Activated T-cell treated with anti-CD3 and anti-CD28 coated beads, Interleukin-2, amount 50 U/mL, for 24 hours (primary cell): Measurements from ENCODE around the gene NPW.
"Not testable (repeated sequence)": the region's sequence is repeated elsewhere in the genome, so short reads cannot be mapped to it uniquely, and the experiment has no call there.

Experiments used
- DNase-seq: peaks from one replicate; pipeline ENCODE4 v3.0.0-alpha.2; 2020
- H3K27ac Mint-ChIP-seq: 2 replicates; pipeline ENCODE4 v1.8.0; 2020; ENCODE audit warnings: mild to moderate bottlenecking, mixed read lengths
- H3K27me3 Mint-ChIP-seq: 2 replicates; pipeline ENCODE4 v1.8.0; 2020; ENCODE audit warnings: mixed read lengths
- H3K36me3 Mint-ChIP-seq: 2 replicates; pipeline ENCODE4 v1.8.0; 2020; ENCODE audit warnings: low read depth, mixed read lengths
- H3K4me1 Mint-ChIP-seq: 2 replicates; pipeline ENCODE4 v1.8.0; 2020; ENCODE audit warnings: low read depth, mixed read lengths
- H3K4me3 Mint-ChIP-seq: 2 replicates; pipeline ENCODE4 v1.8.0; 2020; ENCODE audit warnings: mild to moderate bottlenecking, moderate library complexity, mixed read lengths
- H3K9me3 Mint-ChIP-seq: 2 replicates; pipeline ENCODE4 v1.8.0; 2020; ENCODE audit warnings: mixed read lengths

NPW gene

GRCh38 chr16:2003827-2004641, 15.6 kb upstream of the NPW start:
- DNase-seq = peak; percentile 91
- Mint-ChIP-seq H3K9me3 (no peaks in the 10 kb centered on the region), H3K4me1 (peaks cover 47% of the 10 kb centered on the region), H3K36me3 (peaks cover 86% of the 10 kb centered on the region), H3K27ac (peak overlapping the region; percentile 26), H3K27me3 (no peaks in the 10 kb centered on the region), H3K4me3 (no peak overlapping the region)

- Mint-ChIP-seq H3K9me3 (no peaks in the 10 kb centered on the region), H3K36me3 (peaks cover 81% of the 10 kb centered on the region), H3K4me1 (peaks cover 47% of the 10 kb centered on the region), H3K27me3 (no peaks in the 10 kb centered on the region), H3K4me3 (no peak overlapping the region), H3K27ac (no peak overlapping the region)
- no peak for DNase-seq
Observed at GRCh38 chr16:2004795-2005517, 14.6 kb upstream of the NPW start.

- Mint-ChIP-seq H3K4me3 (peak overlapping the region; percentile 54), H3K27ac (peak overlapping the region; percentile 44), H3K9me3 (no peaks in the 10 kb centered on the region), H3K27me3 (no peaks in the 10 kb centered on the region), H3K36me3 (peaks cover 80% of the 10 kb centered on the region), H3K4me1 (peaks cover 52% of the 10 kb centered on the region)
- DNase-seq = no peak
Observed at GRCh38 chr16:2005646-2006045, 13.9 kb upstream of the NPW start.

- Mint-ChIP-seq H3K4me1 (peaks cover 52% of the 10 kb centered on the region), H3K27ac (peak overlapping the region; percentile 81), H3K4me3 (peak overlapping the region; percentile 54), H3K27me3 (no peaks in the 10 kb centered on the region), H3K36me3 (peaks cover 73% of the 10 kb centered on the region), H3K9me3 (no peaks in the 10 kb centered on the region)
- no peak for DNase-seq
Observed at GRCh38 chr16:2006317-2006716, 13.3 kb upstream of the NPW start.

GRCh38 chr16:2007081-2007836, 12.3 kb upstream of the NPW start:
- Mint-ChIP-seq H3K4me1 (peaks cover 54% of the 10 kb centered on the region), H3K36me3 (peaks cover 65% of the 10 kb centered on the region), H3K9me3 (no peaks in the 10 kb centered on the region), H3K4me3 (peak overlapping the region; percentile 90), H3K27ac (peak overlapping the region; percentile 93), H3K27me3 (no peaks in the 10 kb centered on the region)
- no peak for DNase-seq

GRCh38 chr16:2008009-2008526, 11.5 kb upstream of the NPW start:
- peaks cover 60% of the 10 kb centered on the region for H3K36me3 Mint-ChIP-seq
- H3K9me3 Mint-ChIP-seq = no peaks in the 10 kb centered on the region
- peaks cover 54% of the 10 kb centered on the region for H3K4me1 Mint-ChIP-seq
- H3K27ac Mint-ChIP-seq = peak overlapping the region; percentile 93
- H3K27me3 Mint-ChIP-seq = no peaks in the 10 kb centered on the region
- peak overlapping the region; percentile 90 for H3K4me3 Mint-ChIP-seq
- no peak for DNase-seq

GRCh38 chr16:2008631-2009163, 10.9 kb upstream of the NPW start:
- peaks cover 55% of the 10 kb centered on the region for H3K36me3 Mint-ChIP-seq
- H3K27me3 Mint-ChIP-seq = no peaks in the 10 kb centered on the region
- peak overlapping the region; percentile 90 for H3K4me3 Mint-ChIP-seq
- no peaks in the 10 kb centered on the region for H3K9me3 Mint-ChIP-seq
- peak; percentile 62 for DNase-seq
- peaks cover 54% of the 10 kb centered on the region for H3K4me1 Mint-ChIP-seq
- H3K27ac Mint-ChIP-seq = peak overlapping the region; percentile 93

GRCh38 chr16:2009164-2009711, 10.3 kb upstream of the NPW start:
- Mint-ChIP-seq H3K27ac (peak overlapping the region; percentile 93), H3K4me3 (peak overlapping the region; percentile 90), H3K27me3 (no peaks in the 10 kb centered on the region), H3K4me1 (peaks cover 50% of the 10 kb centered on the region), H3K9me3 (no peaks in the 10 kb centered on the region), H3K36me3 (peaks cover 54% of the 10 kb centered on the region)
- DNase-seq = peak; percentile 60

- H3K36me3 Mint-ChIP-seq = peaks cover 48% of the 10 kb centered on the region
- no peaks in the 10 kb centered on the region for H3K9me3 Mint-ChIP-seq
- no peaks in the 10 kb centered on the region for H3K27me3 Mint-ChIP-seq
- DNase-seq = peak; percentile 87
- H3K4me3 Mint-ChIP-seq = peak within 1 kb of the TSS; percentile 91
- peak within 1 kb of the TSS; percentile 94 for H3K27ac Mint-ChIP-seq
- peaks cover 44% of the 10 kb centered on the region for H3K4me1 Mint-ChIP-seq
Observed at GRCh38 chr16:2009791-2010510, 9.6 kb upstream of the NPW start, which contains the start of gene ZNF598. Gene ZNF598 (minus strand): TSS chr16:2009821.

GRCh38 chr16:2011726-2012125, 7.9 kb upstream of the NPW start:
- H3K9me3 Mint-ChIP-seq, DNase-seq, H3K27ac Mint-ChIP-seq, H3K27me3 Mint-ChIP-seq: not testable (repeated sequence)
- H3K4me3 Mint-ChIP-seq = peak overlapping the region; percentile 35
- peaks cover 28% of the 10 kb centered on the region for H3K4me1 Mint-ChIP-seq
- H3K36me3 Mint-ChIP-seq = peaks cover 31% of the 10 kb centered on the region

GRCh38 chr16:2013527-2013926, 6.1 kb upstream of the NPW start:
- Mint-ChIP-seq H3K36me3 (peaks cover 13% of the 10 kb centered on the region), H3K4me3 (no peak overlapping the region), H3K9me3 (no peaks in the 10 kb centered on the region), H3K27ac (no peak overlapping the region), H3K27me3 (peaks cover 2% of the 10 kb centered on the region), H3K4me1 (peaks cover 10% of the 10 kb centered on the region)
- DNase-seq = no peak

- DNase-seq = no peak
- peaks cover 2% of the 10 kb centered on the region for H3K36me3 Mint-ChIP-seq
Observed at GRCh38 chr16:2015117-2015946, 4.3 kb upstream of the NPW start.

GRCh38 chr16:2015947-2016208, 3.7 kb upstream of the NPW start:
- Mint-ChIP-seq H3K27ac (no peak overlapping the region), H3K9me3 (no peaks in the 10 kb centered on the region), H3K4me1 (peaks cover 6% of the 10 kb centered on the region), H3K36me3 (no peaks in the 10 kb centered on the region), H3K4me3 (no peak overlapping the region), H3K27me3 (peaks cover 21% of the 10 kb centered on the region)
- DNase-seq = no peak

More at GRCh38 chr16:2015117-2015946, 4.3 kb upstream of the NPW start:
- H3K4me3 Mint-ChIP-seq = no peak overlapping the region
- peaks cover 4% of the 10 kb centered on the region for H3K4me1 Mint-ChIP-seq
- no peaks in the 10 kb centered on the region for H3K9me3 Mint-ChIP-seq
- H3K27ac Mint-ChIP-seq = no peak overlapping the region
- H3K27me3 Mint-ChIP-seq = peaks cover 16% of the 10 kb centered on the region
